H1 (cell line): ENCODE results near the gene PCDHB15. TPM values are rescaled to one million over a fixed set of nuclear protein-coding genes. Genes with fewer than 3 reads are reported as not detected.
"Not testable (repeated sequence)": the region's sequence is repeated elsewhere in the genome, so short reads cannot be mapped to it uniquely, and the experiment has no call there.

Source experiments
- CTCF ChIA-PET: fragments of 300-600 bp; sonication (Branson Sonifier 250); formaldehyde crosslinking; loops from one replicate; lab custom pipeline; 2021; ENCODE audit not compliant: partially characterized antibody; lab: Charles Lee
- POLR2A ChIA-PET: fragments of 300-600 bp; sonication (Branson Sonifier 250); formaldehyde crosslinking; loops from one replicate; lab custom pipeline; 2021; ENCODE audit warnings: inconsistent platforms; ENCODE audit not compliant: partially characterized antibody; lab: Charles Lee
- DNase-seq, 2 experiments: peaks; one replicate each; pipeline versions ENCODE4 v3.0.0 to v3.0.0-alpha.2; 2010 to 2022; ENCODE audit warnings: low spot score in 2 of 2, low read depth in 1 of 2, mixed read lengths in 1 of 2
- FAIRE-seq: peaks from 2 replicates; lab custom pipeline; 2011; peaks lifted over from hg19 to GRCh38; lab: Jason Lieb, UNC
- H2AFZ ChIP-seq: 2 replicates; pipeline ENCODE4 v1.8.1; 2012; ENCODE audit warnings: low read length, inconsistent platforms
- H2AK5ac ChIP-seq: 2 replicates; pipeline ENCODE4 v1.6.1; 2013; ENCODE audit warnings: low read depth, low read length
- H2BK120ac ChIP-seq: replicated peaks from 2 replicates; pipeline ENCODE3; 2013; ENCODE audit warnings: low read depth, low read length, inconsistent platforms
- H2BK12ac ChIP-seq: 2 replicates; pipeline ENCODE4 v1.6.1; 2013; ENCODE audit warnings: low read depth, low read length
- H2BK15ac ChIP-seq: 2 replicates; pipeline ENCODE4 v1.6.1; 2013; ENCODE audit warnings: low read length
- H2BK20ac ChIP-seq: 2 replicates; pipeline ENCODE4 v1.6.1; 2013; ENCODE audit warnings: low read length
- H2BK5ac ChIP-seq: 2 replicates; pipeline ENCODE4 v1.6.1; 2013; ENCODE audit warnings: low read depth, low read length
- H3K14ac ChIP-seq: 2 replicates; pipeline ENCODE4 v1.6.1; 2013; ENCODE audit warnings: inconsistent platforms; ENCODE audit not compliant: insufficient read length
- H3K18ac ChIP-seq: 2 replicates; pipeline ENCODE4 v1.6.1; 2013; ENCODE audit warnings: low read length; ENCODE audit errors: extremely low read depth
- H3K23ac ChIP-seq: 2 replicates; pipeline ENCODE4 v1.6.1; 2013; ENCODE audit warnings: inconsistent platforms; ENCODE audit not compliant: insufficient read length
- H3K23me2 ChIP-seq: 2 replicates; pipeline ENCODE4 v1.6.1; 2013; ENCODE audit warnings: low read depth, low read length
- H3K27ac ChIP-seq: 2 replicates; pipeline ENCODE4 v1.6.1; 2011; ENCODE audit warnings: low read depth, low read length, inconsistent platforms
- H3K27me3 ChIP-seq, 4 experiments: replicated peaks in 1 of 4; 1 replicate in 1 of 4; 2 replicates in 3 of 4; pipeline versions ENCODE4 v1.6.1 to v1.8.1; 2011 to 2013; ENCODE audit warnings: low read length in 3 of 4, mild to moderate bottlenecking in 3 of 4, inconsistent platforms in 2 of 4, mixed read lengths in 2 of 4, moderate library complexity in 1 of 4; ENCODE audit not compliant: control insufficient read depth in 3 of 4, insufficient read depth in 3 of 4; ENCODE audit errors: extremely low read depth in 1 of 4
- H3K36me3 ChIP-seq, 4 experiments: 2 replicates each; pipeline versions ENCODE4 v1.6.1 to v1.8.1; 2011 to 2013; ENCODE audit warnings: mild to moderate bottlenecking in 4 of 4, low read length in 3 of 4, moderate library complexity in 2 of 4, control low read depth in 1 of 4, inconsistent platforms in 1 of 4; ENCODE audit not compliant: insufficient read depth in 4 of 4, control insufficient read depth in 2 of 4
- H3K4ac ChIP-seq: replicated peaks from 2 replicates; pipeline ENCODE3; 2013; ENCODE audit warnings: low read length, low read depth, mixed read lengths, inconsistent platforms; ENCODE audit not compliant: insufficient read length
- H3K4me1 ChIP-seq, 4 experiments: replicated peaks in 1 of 4; 1 replicate in 1 of 4; 2 replicates in 3 of 4; pipeline versions ENCODE4 v1.6.1 to v1.8.1; 2011 to 2013; ENCODE audit warnings: low read length in 3 of 4, inconsistent platforms in 2 of 4, mixed read lengths in 1 of 4; ENCODE audit not compliant: insufficient read depth in 4 of 4, control insufficient read depth in 3 of 4
- H3K4me2 ChIP-seq, 2 experiments: 2 replicates each; pipeline versions ENCODE4 v1.6.1 to v1.8.1; 2011 to 2013; ENCODE audit warnings: low read depth in 2 of 2, low read length in 2 of 2, control low read depth in 1 of 2, inconsistent platforms in 1 of 2, mild to moderate bottlenecking in 1 of 2; ENCODE audit not compliant: insufficient read depth in 1 of 2
- H3K4me3 ChIP-seq, 4 experiments: fragments of 200-600, 300-600 bp in 1 of 4; sonication (generic), shearing (Covaris generic), sonication (Bioruptor Twin) in 1 of 4; 2 replicates each; pipeline versions ENCODE4 v1.5.1 to v1.8.1; 2011 to 2016; ENCODE audit warnings: low read length in 4 of 4, low read depth in 3 of 4, control low read depth in 2 of 4, inconsistent platforms in 2 of 4, mild to moderate bottlenecking in 2 of 4, mixed read lengths in 1 of 4, moderate library complexity in 1 of 4; ENCODE audit not compliant: insufficient read depth in 2 of 4; ENCODE audit errors: extremely low read depth in 1 of 4
- H3K56ac ChIP-seq: replicated peaks from 2 replicates; pipeline ENCODE3; 2013; ENCODE audit warnings: low read depth, mild to moderate bottlenecking, mixed read lengths, low read length, inconsistent platforms; ENCODE audit not compliant: insufficient read length
- H3K79me1 ChIP-seq: 2 replicates; pipeline ENCODE4 v1.6.1; 2013; ENCODE audit warnings: low read depth, low read length, control low read depth
- H3K79me2 ChIP-seq, 2 experiments: 2 replicates each; pipeline versions ENCODE4 v1.6.1 to v1.8.1; 2012 to 2013; ENCODE audit warnings: low read length in 2 of 2, mild to moderate bottlenecking in 2 of 2, inconsistent platforms in 1 of 2; ENCODE audit not compliant: insufficient read depth in 2 of 2, control insufficient read depth in 1 of 2
- H3K9ac ChIP-seq, 4 experiments: replicated peaks in 1 of 4; 1 replicate in 1 of 4; 2 replicates in 3 of 4; pipeline versions ENCODE4 v1.6.1 to v1.8.1; 2011 to 2013; ENCODE audit warnings: low read depth in 3 of 4, low read length in 3 of 4, control low read depth in 2 of 4, mild to moderate bottlenecking in 2 of 4, moderate library complexity in 2 of 4, inconsistent platforms in 1 of 4; ENCODE audit errors: extremely low read depth in 1 of 4
- H3K9me3 ChIP-seq, 2 experiments: 2 replicates each; pipeline versions ENCODE4 v1.6.1 to v1.8.1; 2012 to 2013; ENCODE audit warnings: mild to moderate bottlenecking in 2 of 2, moderate library complexity in 2 of 2, control low read depth in 1 of 2, inconsistent platforms in 1 of 2, low read depth in 1 of 2, low read length in 1 of 2, mixed read lengths in 1 of 2; ENCODE audit not compliant: insufficient read depth in 2 of 2
- H4K20me1 ChIP-seq, 2 experiments: replicated peaks in 1 of 2; 2 replicates each; pipeline versions ENCODE3 to v1.8.1; 2011 to 2013; ENCODE audit warnings: inconsistent platforms in 2 of 2, low read length in 2 of 2, mild to moderate bottlenecking in 1 of 2; ENCODE audit not compliant: insufficient read depth in 2 of 2, control insufficient read depth in 1 of 2
- H4K5ac ChIP-seq: 2 replicates; pipeline ENCODE4 v1.6.1; 2013; ENCODE audit warnings: low read length, low read depth, mixed read lengths, inconsistent platforms; ENCODE audit not compliant: insufficient read length
- H4K8ac ChIP-seq: 2 replicates; pipeline ENCODE4 v1.8.0; 2013; ENCODE audit warnings: mild to moderate bottlenecking, moderate library complexity, low read length, inconsistent platforms; ENCODE audit not compliant: insufficient read depth; ENCODE audit errors: extremely low read depth
- H4K91ac ChIP-seq: replicated peaks from 2 replicates; pipeline ENCODE3; 2013; ENCODE audit warnings: low read length, mixed read lengths, inconsistent platforms; ENCODE audit not compliant: insufficient read length
- WGBS, 2 experiments: shearing (Covaris generic) in 1 of 2; methylation state at CpG; one replicate each; pipeline versions ENCODE4 v1.1.6 to v1.1.7; 2013 to 2015; ENCODE audit warnings: low lambda C conversion rate in 2 of 2, mixed read lengths in 2 of 2, inconsistent platforms in 1 of 2, low coverage in 1 of 2, missing lambda C conversion rate in 1 of 2; ENCODE audit not compliant: insufficient replicate concordance in 2 of 2, insufficient coverage in 1 of 2, insufficient read length in 1 of 2; ENCODE audit errors: extremely low coverage in 1 of 2, missing lambda C conversion rate in 1 of 2; 5-methylcytosine and 5-hydroxymethylcytosine counted together
- polyA plus RNA-seq, 7 experiments: library from polyadenylated mRNA; depleted of rRNA in 3 of 7; stranded (reverse) in 5 of 7; unstranded in 2 of 7; fragments of >200 nt in 5 of 7; fragments of 200-250 nt in 2 of 7; gene quantifications; 1 replicate in 5 of 7; 2 replicates in 1 of 7; 4 replicates in 1 of 7; pipeline versions ENCODE4 v1.2.1 to v1.2.3, GENCODE V29; 2011 to 2013; ENCODE audit warnings: missing spikeins in 2 of 7, mixed read lengths in 2 of 7
- total RNA-seq: library from RNA; stranded (reverse); fragmentation: NEBNext Ultra II Directional; extraction: Animal tissue kit (Norgen Biotek cat#: 25700); gene quantifications from 2 replicates; pipeline ENCODE4 v1.2.1, GENCODE V29; 2021

PCDHB15 gene
- total and polyA plus RNA-seq, 2 of the 8 experiments (the other 6 are each of a cell fraction or from before 2014, with no cell fraction given), result 2.8 to 4.0 TPM

DNA sequence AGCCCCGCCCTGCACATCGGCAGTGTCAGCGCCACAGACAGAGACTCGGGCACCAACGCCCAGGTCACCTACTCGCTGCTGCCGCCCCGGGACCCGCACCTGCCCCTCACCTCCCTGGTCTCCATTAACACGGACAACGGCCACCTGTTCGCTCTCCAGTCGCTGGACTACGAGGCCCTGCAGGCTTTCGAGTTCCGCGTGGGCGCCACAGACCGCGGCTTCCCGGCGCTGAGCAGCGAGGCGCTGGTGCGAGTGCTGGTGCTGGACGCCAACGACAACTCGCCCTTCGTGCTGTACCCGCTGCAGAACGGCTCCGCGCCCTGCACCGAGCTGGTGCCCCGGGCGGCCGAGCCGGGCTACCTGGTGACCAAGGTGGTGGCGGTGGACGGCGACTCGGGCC, 1.8 kb downstream of the PCDHB15 start:
- not testable (repeated sequence) for H3K4me1 ChIP-seq, H3K18ac ChIP-seq, H3K79me2 ChIP-seq, H4K20me1 ChIP-seq, H3K9ac ChIP-seq, H3K27ac ChIP-seq, H3K56ac ChIP-seq, H3K23me2 ChIP-seq, H4K91ac ChIP-seq, FAIRE-seq, H3K79me1 ChIP-seq, H2AFZ ChIP-seq, DNase-seq, H2AK5ac ChIP-seq, H3K4ac ChIP-seq, H4K5ac ChIP-seq, H2BK12ac ChIP-seq, H2BK15ac ChIP-seq, H2BK5ac ChIP-seq, H3K27me3 ChIP-seq, H3K4me3 ChIP-seq, H2BK20ac ChIP-seq, H4K8ac ChIP-seq, H2BK120ac ChIP-seq, H3K4me2 ChIP-seq, H3K23ac ChIP-seq, H3K14ac ChIP-seq
- Histone ChIP-seq H3K9me3 (peaks cover 24 to 52% of the 10 kb centered on the region in 2 experiments), H3K36me3 (peaks cover 0 to 25% (median 4%) of the 10 kb centered on the region in 4 experiments; a peak in 3 of 8 replicates)
- 92% methylated on average over 25 of the region's 42 CpGs; no CpG with 5 or more reads in 1 of the 2 experiments for WGBS, 2 experiments
- ChIA-PET CTCF (interaction anchor here (2.1 to 5.2 kb wide), 8 partner anchors 14 to 317 kb away, joined by 8 to 81 read pairs (median 27); partner anchors contain the start of genes PCDHB11, PCDHB14 and PCDHGB1), POLR2A (interaction anchor here (1.2 kb wide), 1 partner anchor 26 kb away, joined by 3 read pairs; no protein-coding TSS in a partner anchor)

DNA sequence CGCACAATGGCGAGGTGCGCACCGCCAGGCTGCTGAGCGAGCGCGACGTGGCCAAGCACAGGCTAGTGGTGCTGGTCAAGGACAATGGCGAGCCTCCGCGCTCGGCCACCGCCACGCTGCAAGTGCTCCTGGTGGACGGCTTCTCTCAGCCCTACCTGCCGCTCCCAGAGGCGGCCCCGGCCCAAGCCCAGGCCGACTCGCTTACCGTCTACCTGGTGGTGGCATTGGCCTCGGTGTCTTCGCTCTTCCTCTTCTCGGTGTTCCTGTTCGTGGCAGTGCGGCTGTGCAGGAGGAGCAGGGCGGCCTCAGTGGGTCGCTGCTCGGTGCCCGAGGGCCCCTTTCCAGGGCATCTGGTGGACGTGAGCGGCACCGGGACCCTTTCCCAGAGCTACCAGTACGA, 2.2 kb downstream of the PCDHB15 start:
- H3K27me3 ChIP-seq, H4K8ac ChIP-seq, FAIRE-seq, H3K27ac ChIP-seq, H3K4me3 ChIP-seq, H4K91ac ChIP-seq, H3K23me2 ChIP-seq, POLR2A ChIA-PET, H3K14ac ChIP-seq, H4K20me1 ChIP-seq, H2BK5ac ChIP-seq, DNase-seq, H3K9ac ChIP-seq, H3K23ac ChIP-seq, H3K4me1 ChIP-seq, H3K4ac ChIP-seq, H3K56ac ChIP-seq, H2AFZ ChIP-seq, H3K18ac ChIP-seq, H2BK120ac ChIP-seq, H3K4me2 ChIP-seq, H3K79me1 ChIP-seq, H2BK12ac ChIP-seq, H2AK5ac ChIP-seq, H3K79me2 ChIP-seq, H2BK20ac ChIP-seq, H2BK15ac ChIP-seq, H4K5ac ChIP-seq: not testable (repeated sequence)
- peaks cover 0 to 25% (median 4%) of the 10 kb centered on the region in 4 experiments; a peak in 3 of 8 replicates for H3K36me3 ChIP-seq
- 94% methylated on average over 24 of the region's 34 CpGs; no CpG with 5 or more reads in 1 of the 2 experiments for WGBS, 2 experiments
- CTCF ChIA-PET, result interaction anchor here (1.5 to 4.9 kb wide), 3 partner anchors 13 to 48 kb away, joined by 6 to 35 read pairs (median 7); partner anchors contain the start of gene PCDHB11
- peaks cover 24 to 54% of the 10 kb centered on the region in 2 experiments for H3K9me3 ChIP-seq
